GM12873 (cell line): ENCODE measurements around the gene DIPK2B.

Experiments
- CTCF ChIP-seq: IDR thresholded peaks from 2 replicates; pipeline ENCODE4 v1.5.1; 2012; ENCODE audit warnings: low read depth, mild to moderate bottlenecking, moderate library complexity, low read length, control low read depth; ENCODE audit not compliant: insufficient read depth; ENCODE audit errors: missing control alignments

DIPK2B gene

GRCh38 chrX:45228126-45228525 lies 27.4 kb upstream of the DIPK2B start:
- no peak for TF ChIP-seq CTCF

GRCh38 chrX:45208121-45208856 lies 7.6 kb upstream of the DIPK2B start:
- no peak for TF ChIP-seq CTCF

- TF ChIP-seq CTCF, result no peak
Measured at GRCh38 chrX:45202171-45202570, 1.5 kb upstream of the DIPK2B start.

- no peak for TF ChIP-seq CTCF
Measured at GRCh38 chrX:45198706-45199105, 2.0 kb downstream of the DIPK2B start.

- no peak for TF ChIP-seq CTCF
Measured at GRCh38 chrX:45198301-45198700, 2.4 kb downstream of the DIPK2B start.

GRCh38 chrX:45196701-45197100 lies 4.0 kb downstream of the DIPK2B start:
- no peak for TF ChIP-seq CTCF

GRCh38 chrX:45191820-45192409 lies 8.8 kb downstream of the DIPK2B start:
- TF ChIP-seq CTCF, result no peak
